B cell (primary cell): Measurements from ENCODE around the gene FBXL14. TPM values are rescaled to one million over a fixed set of nuclear protein-coding genes. Genes with fewer than 3 reads are reported as not detected.
"Not testable (repeated sequence)": the region's sequence is repeated elsewhere in the genome, so short reads cannot be mapped to it uniquely, and the experiment has no call there.

Source experiments
- ATAC-seq: fragments of 200-7000 bp; cut with Tn5 transposase; one replicate; pipeline ENCODE4 v1.10.0; 2021; ENCODE audit warnings: low read depth, mild to moderate bottlenecking, moderate number of reproducible peaks, moderate library complexity
- CTCF ChIA-PET: fragments of 350-600 bp; sonication (Branson Sonifier 250); formaldehyde crosslinking; loops from one replicate; lab custom pipeline; 2021; ENCODE audit warnings: antibody characterized with exemption, inconsistent platforms; lab: Charles Lee
- POLR2A ChIA-PET: fragments of 350-600 bp; sonication (Branson Sonifier 250); formaldehyde crosslinking; loops from one replicate; lab custom pipeline; 2021; ENCODE audit warnings: antibody characterized with exemption; lab: Charles Lee
- DNase-seq: peaks from one replicate; pipeline ENCODE4 v3.0.0; 2013
- H2AFZ ChIP-seq: 2 replicates; pipeline ENCODE4 v1.6.1; 2012; ENCODE audit warnings: mild to moderate bottlenecking, low read depth, low read length; ENCODE audit not compliant: insufficient read depth, poor library complexity, severe bottlenecking
- H3K27ac ChIP-seq, 2 donors: 1 replicate in 1 of 2; 2 replicates in 1 of 2; pipeline ENCODE4 v1.5.1; 2012 to 2013; ENCODE audit warnings: low read length in 2 of 2, mild to moderate bottlenecking in 2 of 2, moderate library complexity in 1 of 2
- H3K27me3 ChIP-seq, 4 experiments: fragments of 200-600 bp in 1 of 4; sonication (generic) in 1 of 4; replicated peaks in 1 of 4; 1 replicate in 2 of 4; 2 replicates in 2 of 4; pipeline versions ENCODE4 v1.6.1 to v1.7.0; 2013 to 2016; ENCODE audit warnings: low read length in 3 of 4, mild to moderate bottlenecking in 2 of 4, mixed read lengths in 1 of 4, moderate library complexity in 1 of 4; ENCODE audit not compliant: insufficient read depth in 4 of 4, control insufficient read depth in 3 of 4; ENCODE audit errors: control extremely low read depth in 1 of 4
- H3K36me3 ChIP-seq, 2 experiments: replicated peaks in 1 of 2; 1 replicate in 1 of 2; 2 replicates in 1 of 2; pipeline versions ENCODE4 v1.6.1 to v1.7.1; 2013; ENCODE audit warnings: low read length in 1 of 2; ENCODE audit not compliant: insufficient read depth in 2 of 2, control insufficient read depth in 1 of 2; ENCODE audit errors: control extremely low read depth in 1 of 2, extremely low read depth in 1 of 2
- H3K4me1 ChIP-seq, 2 donors: fragments of 200-600 bp in 1 of 2; sonication (generic) in 1 of 2; 1 replicate in 1 of 2; 2 replicates in 1 of 2; pipeline versions ENCODE4 v1.5.1 to v1.6.1; 2013 to 2017; ENCODE audit warnings: low read length in 2 of 2; ENCODE audit not compliant: control insufficient read depth in 2 of 2, insufficient read depth in 2 of 2
- H3K4me2 ChIP-seq: replicated peaks from 2 replicates; pipeline ENCODE3; 2012; ENCODE audit warnings: mild to moderate bottlenecking, low read depth, low read length; ENCODE audit not compliant: poor library complexity, severe bottlenecking
- H3K4me3 ChIP-seq, 5 experiments: fragments of 200-600 bp in 1 of 5; sonication (generic) in 1 of 5; 1 replicate in 3 of 5; 2 replicates in 2 of 5; pipeline versions ENCODE4 v1.5.1 to v1.7.0; 2011 to 2016; ENCODE audit warnings: low read length in 4 of 5, mild to moderate bottlenecking in 4 of 5, low read depth in 2 of 5, control low read depth in 1 of 5, moderate library complexity in 1 of 5; ENCODE audit not compliant: insufficient read depth in 1 of 5; ENCODE audit errors: control extremely low read depth in 1 of 5, extremely low read depth in 1 of 5
- H3K79me2 ChIP-seq: fragments of 200-600 bp; sonication (generic); one replicate; pipeline ENCODE4 v1.6.0; 2016; ENCODE audit warnings: low read length; ENCODE audit not compliant: control insufficient read depth, insufficient read depth
- H3K9ac ChIP-seq: fragments of 200-600 bp; sonication (generic); 2 replicates; pipeline ENCODE4 v1.6.1; 2017; ENCODE audit warnings: mild to moderate bottlenecking, low read length, moderate library complexity
- H3K9me3 ChIP-seq, 3 donors: one replicate each; pipeline versions ENCODE4 v1.6.1 to v1.7.1; 2013; ENCODE audit warnings: low read length in 2 of 3; ENCODE audit not compliant: control insufficient read depth in 2 of 3, insufficient read depth in 1 of 3; ENCODE audit errors: control extremely low read depth in 1 of 3
- H4K20me1 ChIP-seq: 2 replicates; pipeline ENCODE4 v1.6.0; 2012; ENCODE audit warnings: mild to moderate bottlenecking, low read length; ENCODE audit not compliant: insufficient read depth, control insufficient read depth, poor library complexity, severe bottlenecking
- H3K27ac Mint-ChIP-seq: one replicate; pipeline ENCODE4 v1.8.0; 2021; ENCODE audit warnings: mixed read lengths
- H3K27me3 Mint-ChIP-seq: one replicate; pipeline ENCODE4 v1.8.0; 2021; ENCODE audit warnings: mixed read lengths
- H3K4me1 Mint-ChIP-seq: one replicate; pipeline ENCODE4 v1.8.0; 2021; ENCODE audit warnings: mixed read lengths
- H3K4me3 Mint-ChIP-seq: one replicate; pipeline ENCODE4 v1.8.0; 2021; ENCODE audit warnings: mixed read lengths
- H3K9me3 Mint-ChIP-seq: one replicate; pipeline ENCODE4 v1.8.0; 2022; ENCODE audit warnings: mixed read lengths; ENCODE audit not compliant: insufficient read depth
- CTCF ChIP-seq: fragments of 200-600 bp; IDR thresholded peaks from one replicate; pipeline ENCODE4 v1.8.0; 2022; ENCODE audit warnings: antibody characterized with exemption, mild to moderate bottlenecking
- EZH2 ChIP-seq: IDR thresholded peaks from 2 replicates; pipeline ENCODE4 v1.6.1; 2012; ENCODE audit warnings: borderline replicate concordance, low read depth, mild to moderate bottlenecking, moderate library complexity, low read length; ENCODE audit not compliant: insufficient read depth, poor library complexity, severe bottlenecking
- whole genome bisulfite sequencing: methylation state at CpG from one replicate; pipeline ENCODE4 v1.1.5; 2013; ENCODE audit warnings: missing lambda C conversion rate; ENCODE audit not compliant: insufficient coverage; 5-methylcytosine and 5-hydroxymethylcytosine counted together
- intact Hi-C: fragments of 100-400 bp; cut with micrococcal nuclease; formaldehyde crosslinking; loops from one replicate; pipeline ENCODE4 v1.10.0; 2022
- polyA plus RNA-seq: library from polyadenylated mRNA; depleted of rRNA; stranded (reverse); fragments of >200 nt; gene quantifications from 2 replicates; pipeline ENCODE4 v1.2.3, GENCODE V29; 2012
- total RNA-seq, 2 donors: library from RNA; stranded (reverse); fragments of 120-200 nt in 1 of 2; gene quantifications; 1 replicate in 1 of 2; 2 replicates in 1 of 2; pipeline versions ENCODE4 v1.2.3 to v1.2.4, GENCODE V29; 2013 to 2022

The FBXL14 gene
- total and polyA plus RNA-seq, 2 donors (not counting 1 experiment from before 2014, with no cell fraction given) = 21.6 to 37.3 TPM

DNA sequence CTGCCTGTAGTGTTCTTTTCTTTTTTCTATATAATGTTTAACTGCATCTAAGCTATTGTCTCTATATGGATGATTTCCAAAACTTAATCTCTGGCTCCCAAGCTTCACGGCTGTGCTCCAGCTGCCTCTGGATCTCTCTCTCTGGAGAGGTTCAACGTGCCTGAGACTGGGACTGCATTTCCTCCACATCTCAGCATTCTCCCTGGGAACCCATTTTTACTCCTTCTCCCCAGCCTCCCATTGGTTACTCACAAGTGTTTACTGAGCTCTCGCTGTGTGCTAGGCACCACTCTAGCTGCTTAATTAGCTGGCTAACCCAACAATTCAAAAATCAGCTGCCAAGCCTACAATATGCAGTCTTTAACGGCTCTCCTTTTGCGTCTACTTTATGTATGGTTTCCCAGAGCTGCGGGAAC lies 34.7 kb downstream of the FBXL14 start:
- Histone ChIP-seq H3K36me3 (no peaks in the 10 kb centered on the region), H3K79me2 (no peaks in the 10 kb centered on the region), H2AFZ (no peak overlapping the region), H3K4me2 (no peak overlapping the region), H3K9me3 (peaks cover 0 to 3% (median 0%) of the 10 kb centered on the region in 3 donors), H3K9ac (no peak overlapping the region), H3K4me3 (no peak overlapping the region), H3K27ac (no peak overlapping the region), H3K4me1 (peaks cover 0 to 2% of the 10 kb centered on the region in 2 donors), H3K27me3 (no peaks in the 10 kb centered on the region), H4K20me1 (no peaks in the 10 kb centered on the region)
- TF ChIP-seq EZH2 (no peak), CTCF (no peak)
- intact Hi-C loops = no loop called here
- Mint-ChIP-seq H3K4me1 (peaks cover 3% of the 10 kb centered on the region), H3K4me3 (no peak overlapping the region), H3K9me3 (no peaks in the 10 kb centered on the region), H3K27ac (no peak overlapping the region), H3K27me3 (no peaks in the 10 kb centered on the region)
- CTCF ChIA-PET = interaction anchor here (1.2 to 1.3 kb wide), 2 partner anchors 24 to 442 kb away, joined by 3 to 5 read pairs; no protein-coding TSS in a partner anchor
- WGBS = 91% methylated on average over 6 of the region's 6 CpGs
- POLR2A ChIA-PET = no interaction called here
- DNase-seq = no peak
- ATAC-seq = no peak

GRCh38 chr12:1558108-1558507 lies 36.3 kb downstream of the FBXL14 start:
- intact Hi-C loops, H4K20me1 ChIP-seq, H3K9me3 ChIP-seq, H3K27ac ChIP-seq, H2AFZ ChIP-seq, H3K4me3 Mint-ChIP-seq, POLR2A ChIA-PET, H3K79me2 ChIP-seq, H3K4me2 ChIP-seq, H3K36me3 ChIP-seq, H3K27me3 Mint-ChIP-seq, H3K27ac Mint-ChIP-seq, ATAC-seq, H3K9ac ChIP-seq, H3K27me3 ChIP-seq, H3K9me3 Mint-ChIP-seq, H3K4me3 ChIP-seq, DNase-seq: not testable (repeated sequence)
- H3K4me1 ChIP-seq = peaks cover 4 to 12% of the 10 kb centered on the region in 2 donors
- CTCF ChIA-PET = interaction anchor here (0.6 kb wide), 1 partner anchor 310 kb away, joined by 5 read pairs; no protein-coding TSS in a partner anchor
- peaks cover 12% of the 10 kb centered on the region for H3K4me1 Mint-ChIP-seq
- WGBS = over 99% methylated on average over 11 of the region's 15 CpGs
